DMS79 treated with DMSO at 0.1 percent for 48 hours (cell line): ENCODE results near the gene AQP10.
"Not testable (repeated sequence)": the region's sequence is repeated elsewhere in the genome, so short reads cannot be mapped to it uniquely, and the experiment has no call there.

Experiments
- DNase-seq: peaks from one replicate; lab custom pipeline; 2025; lab: John Stamatoyannopoulos, UW

Gene AQP10, protein sequence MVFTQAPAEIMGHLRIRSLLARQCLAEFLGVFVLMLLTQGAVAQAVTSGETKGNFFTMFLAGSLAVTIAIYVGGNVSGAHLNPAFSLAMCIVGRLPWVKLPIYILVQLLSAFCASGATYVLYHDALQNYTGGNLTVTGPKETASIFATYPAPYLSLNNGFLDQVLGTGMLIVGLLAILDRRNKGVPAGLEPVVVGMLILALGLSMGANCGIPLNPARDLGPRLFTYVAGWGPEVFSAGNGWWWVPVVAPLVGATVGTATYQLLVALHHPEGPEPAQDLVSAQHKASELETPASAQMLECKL

DNA sequence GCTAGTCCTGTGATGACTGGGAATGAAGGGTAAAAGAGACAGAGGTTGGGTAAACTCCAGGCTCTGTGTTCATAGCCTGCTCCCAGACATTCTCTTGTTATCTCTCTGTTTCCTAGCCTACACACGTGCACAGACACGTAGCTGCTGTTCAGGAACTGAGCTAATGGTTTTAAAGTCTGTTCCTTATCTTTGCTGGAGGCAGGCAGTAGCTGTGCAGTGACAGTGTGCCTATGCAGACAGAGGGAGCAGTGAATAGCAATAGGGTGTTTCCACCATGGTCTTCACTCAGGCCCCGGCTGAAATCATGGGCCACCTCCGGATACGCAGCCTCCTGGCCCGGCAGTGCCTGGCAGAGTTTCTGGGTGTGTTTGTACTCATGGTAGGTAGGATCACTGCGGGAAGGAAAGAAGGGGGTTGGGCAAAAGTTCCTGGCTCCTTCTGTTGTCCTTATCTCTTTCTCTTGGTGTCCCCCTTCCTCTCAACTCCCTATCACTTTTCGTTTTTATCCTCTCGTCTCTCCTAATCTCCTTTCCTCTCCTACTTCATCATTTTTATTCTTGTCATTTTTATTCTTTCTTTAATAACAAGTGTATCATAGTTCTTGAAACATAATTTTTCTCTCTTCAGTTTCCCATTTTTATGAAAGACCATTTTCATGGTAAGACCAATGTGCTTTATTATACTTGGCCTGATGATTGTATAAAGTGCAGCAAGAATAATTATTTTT is at the start of gene AQP10:
TSS of gene AQP10 (plus strand) at position 212 of the 727 bp plus-strand sequence. CDS start at position 275, 63 bp downstream.
- DNase-seq, result no peak

DNA sequence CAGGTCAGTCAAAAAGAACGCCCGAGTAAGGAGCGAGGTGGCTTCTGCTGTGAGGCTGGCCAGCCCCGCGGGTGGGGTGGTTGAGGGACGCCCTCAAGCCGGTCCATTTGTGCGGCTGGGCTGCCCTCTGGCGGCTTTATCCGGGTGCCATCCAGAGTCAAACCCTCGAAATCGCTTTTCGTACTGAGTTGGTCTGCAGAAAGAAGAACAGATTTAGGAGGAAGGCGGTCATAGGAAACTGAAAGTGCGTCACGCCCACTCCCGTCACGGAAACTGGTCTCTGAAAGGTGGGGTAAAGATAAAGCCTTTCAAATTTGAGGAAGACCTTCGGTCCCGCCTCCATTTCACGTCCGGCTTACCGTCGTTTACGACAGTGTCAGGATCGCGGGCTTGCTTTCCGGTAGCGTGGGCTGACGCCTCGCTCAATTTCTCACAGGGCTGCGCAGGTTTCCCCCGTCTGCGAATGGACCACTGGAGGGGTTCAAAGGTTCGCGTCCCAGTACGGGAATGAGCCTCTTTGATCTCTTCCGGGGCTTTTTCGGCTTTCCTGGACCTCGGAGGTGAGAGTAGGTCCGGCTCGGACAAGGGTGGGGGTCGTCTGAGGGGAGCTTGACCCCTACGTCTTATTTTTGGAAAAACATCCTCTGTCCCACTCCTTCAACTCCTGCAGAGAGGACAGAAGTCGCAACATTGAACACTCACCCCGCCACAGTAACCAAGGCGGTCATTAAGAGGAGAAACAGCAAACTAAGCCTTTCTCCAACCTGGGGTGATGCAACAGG is 48.5 kb upstream of the AQP10 start, which contains the start of gene HAX1:
TSS of gene HAX1 (plus strand) at position 413 of the 782 bp plus-strand sequence. CDS start at position 508, 95 bp downstream.
- peak; percentile 89 for DNase-seq

DNA sequence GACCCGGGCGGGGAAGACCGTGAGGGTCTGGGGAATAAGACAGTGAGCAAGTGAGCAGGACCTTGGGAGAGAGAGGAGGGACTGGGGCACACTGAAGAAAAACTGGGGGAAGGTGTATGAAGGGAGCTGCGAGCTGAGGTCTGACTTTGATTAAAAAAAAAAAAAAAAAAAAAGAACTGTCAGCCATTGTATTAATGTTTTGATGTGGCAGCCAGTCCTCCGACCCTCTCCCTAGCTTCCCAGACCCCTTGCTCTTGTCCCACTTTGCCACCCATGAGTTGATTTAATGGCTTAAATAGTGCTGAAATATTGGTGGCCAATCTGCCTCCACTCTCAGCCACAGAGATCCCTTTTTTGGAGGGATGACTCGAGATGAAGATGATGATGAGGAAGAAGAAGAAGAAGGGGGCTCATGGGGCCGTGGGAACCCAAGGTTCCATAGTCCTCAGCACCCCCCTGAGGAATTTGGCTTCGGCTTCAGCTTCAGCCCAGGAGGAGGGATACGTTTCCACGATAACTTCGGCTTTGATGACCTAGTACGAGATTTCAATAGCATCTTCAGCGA is 47.8 kb upstream of the AQP10 start:
- DNase-seq, result no peak

DNA sequence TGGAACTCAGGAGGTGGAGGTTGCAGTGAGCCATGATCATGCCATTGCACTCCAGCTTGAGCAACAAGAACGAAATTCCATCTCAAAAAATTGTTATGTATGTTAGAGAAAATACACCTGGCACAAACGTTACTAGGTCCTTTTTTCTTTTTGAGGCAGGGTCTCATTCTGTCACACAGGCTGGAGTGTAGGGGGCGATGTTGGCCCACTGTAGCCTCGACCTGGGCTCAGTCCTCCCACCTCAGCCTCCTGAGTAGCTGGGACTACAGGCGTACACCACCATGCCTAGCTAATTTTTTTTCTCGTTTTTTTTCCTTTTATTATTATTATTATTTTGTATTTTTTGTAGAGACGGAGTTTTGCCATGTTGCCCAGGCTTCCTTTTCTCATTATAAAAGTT is 44.1 kb upstream of the AQP10 start:
- no peak for DNase-seq

DNA sequence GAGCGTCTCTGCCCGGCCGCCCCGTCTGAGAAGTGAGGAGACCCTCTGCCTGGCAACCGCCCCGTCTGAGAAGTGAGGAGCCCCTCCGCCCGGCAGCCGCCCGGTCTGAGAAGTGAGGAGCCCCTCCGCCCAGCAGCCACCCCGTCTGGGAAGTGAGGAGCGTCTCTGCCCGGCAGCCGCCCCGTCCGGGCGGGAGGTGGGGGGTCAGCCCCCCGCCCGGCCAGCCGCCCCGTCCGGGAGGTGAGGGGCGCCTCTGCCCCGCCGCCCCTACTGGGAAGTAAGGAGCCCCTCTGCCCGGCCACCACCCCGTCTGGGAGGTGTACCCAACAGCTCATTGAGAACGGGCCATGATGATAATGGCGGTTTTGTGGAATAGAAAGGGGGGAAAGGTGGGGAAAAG is 33.3 kb upstream of the AQP10 start:
- DNase-seq, result not testable (repeated sequence)

DNA sequence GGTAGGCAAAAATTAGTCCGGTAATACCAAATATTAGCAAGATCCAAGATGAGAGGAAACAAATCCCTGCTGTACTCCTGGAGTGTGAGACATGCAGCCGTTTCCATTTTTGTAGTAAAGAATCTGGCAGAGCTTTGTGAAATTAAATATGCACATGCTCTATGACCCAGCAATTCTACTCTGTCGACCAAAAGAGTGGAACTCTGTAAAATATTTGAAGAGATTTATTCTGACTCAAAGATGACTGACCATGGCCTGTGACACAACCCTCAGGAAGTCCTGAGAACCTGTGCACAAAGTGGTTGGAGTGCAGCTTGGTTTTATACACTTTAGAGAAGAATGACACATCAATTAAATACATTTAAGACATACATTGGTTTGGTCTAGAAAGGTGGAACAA is 32.2 kb upstream of the AQP10 start:
- no peak for DNase-seq

DNA sequence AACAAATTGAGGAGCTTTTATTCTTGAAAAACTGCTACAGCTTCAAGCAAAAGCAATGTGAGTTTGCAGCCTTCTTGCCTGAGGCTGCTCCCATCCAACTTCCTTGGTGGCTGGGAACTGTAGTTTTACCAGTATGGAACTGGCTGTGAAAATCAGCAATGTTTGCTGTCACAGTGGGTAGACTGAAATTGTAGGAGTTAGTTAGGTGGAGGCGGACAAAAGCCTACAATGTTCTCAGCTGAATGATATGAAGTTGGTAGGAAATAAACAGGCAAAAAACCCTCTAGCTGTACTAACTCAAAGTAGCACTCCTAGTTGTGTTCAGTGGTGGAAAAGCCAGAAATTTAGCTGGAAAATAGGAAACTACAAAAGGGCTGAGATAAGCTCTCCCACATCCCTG is 30.0 kb upstream of the AQP10 start:
- DNase-seq, result no peak

DNA sequence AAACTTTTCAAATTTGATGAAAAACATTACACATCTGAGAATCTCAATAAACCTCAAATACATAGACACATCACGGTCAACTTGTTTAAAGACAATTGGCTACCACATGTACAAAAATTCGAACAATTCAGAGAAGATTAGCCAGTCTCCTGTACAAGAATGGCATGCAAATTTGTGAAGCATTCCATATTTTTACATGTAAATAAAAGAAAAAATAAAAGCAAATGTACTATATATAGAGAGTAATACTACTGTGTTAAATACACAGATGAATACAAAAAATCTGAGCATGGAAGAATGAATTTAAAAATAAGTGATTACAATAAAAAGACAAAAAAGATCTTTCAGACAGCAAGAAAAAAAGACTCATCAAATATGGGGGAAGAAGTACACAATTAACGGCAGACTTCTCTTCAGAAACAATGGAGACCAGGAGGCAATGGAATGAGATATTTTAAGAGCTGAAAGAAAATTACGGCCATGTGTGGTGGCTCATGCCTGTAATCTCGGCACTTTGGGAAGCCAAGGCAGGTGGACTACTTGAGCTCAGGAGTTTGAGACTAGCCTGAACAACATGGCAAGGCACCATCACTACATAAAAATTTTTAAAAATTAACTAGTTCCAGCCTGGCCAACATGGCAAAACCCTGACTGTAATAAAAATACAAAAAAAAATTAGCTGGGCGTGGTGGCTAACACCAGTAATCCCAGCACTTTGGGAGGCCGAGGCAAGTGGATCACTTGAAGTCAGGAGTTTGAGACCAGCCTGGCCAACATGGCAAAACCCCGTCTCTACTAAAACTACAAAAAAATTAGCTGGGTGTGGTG is 25.3 kb upstream of the AQP10 start:
- peak; percentile 7 for DNase-seq

DNA sequence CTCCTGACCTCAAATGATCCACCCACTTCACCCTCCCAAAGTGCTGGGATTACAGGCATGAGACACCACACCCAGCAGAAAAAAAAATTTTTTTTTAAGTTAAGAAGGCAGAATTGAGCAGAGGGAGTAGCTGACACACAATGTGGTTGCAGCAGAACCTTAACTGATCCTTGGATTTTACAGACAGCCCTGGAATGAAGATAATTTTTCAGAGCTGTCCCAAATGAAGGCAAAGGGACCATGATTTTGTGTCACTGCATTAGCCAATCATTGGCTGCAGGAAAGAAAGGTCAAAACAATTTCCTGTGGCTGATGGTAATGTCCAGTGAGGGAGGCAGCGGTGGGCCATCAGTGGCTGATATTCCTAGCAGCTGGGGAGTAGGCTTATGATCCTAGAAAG is 19.3 kb upstream of the AQP10 start:
- no peak for DNase-seq

DNA sequence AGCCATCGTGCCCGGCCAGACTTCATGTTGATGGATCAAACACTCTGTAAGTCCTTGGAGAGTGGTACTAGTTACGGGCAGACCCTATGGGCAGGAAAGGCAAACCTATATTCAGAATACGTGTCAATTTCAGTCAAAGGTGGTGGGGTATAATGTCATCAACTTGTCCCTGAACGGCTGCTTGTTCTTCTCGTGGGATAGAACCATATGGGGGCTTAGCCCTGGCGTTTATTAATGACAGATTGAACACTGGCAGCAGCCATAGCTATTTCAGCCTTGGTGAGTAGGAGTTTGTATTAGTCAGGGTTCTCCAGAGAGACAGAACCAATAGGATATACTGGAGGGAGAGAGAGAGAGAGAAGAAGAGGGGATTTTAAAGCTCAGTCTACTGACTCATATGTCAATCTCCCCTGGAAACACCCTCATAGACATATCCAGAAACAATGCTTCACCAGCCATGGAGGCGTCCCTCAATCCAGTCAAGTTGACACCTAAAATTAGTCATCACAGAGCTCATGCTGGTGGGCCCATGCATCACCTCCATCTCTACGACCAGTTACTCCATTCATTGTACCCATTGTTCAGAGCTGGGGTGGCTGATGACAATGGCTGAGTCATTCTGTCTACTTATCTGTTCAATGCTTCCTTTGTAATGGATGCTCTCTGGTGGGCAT is 16.1 kb upstream of the AQP10 start:
- DNase-seq, result no peak

DNA sequence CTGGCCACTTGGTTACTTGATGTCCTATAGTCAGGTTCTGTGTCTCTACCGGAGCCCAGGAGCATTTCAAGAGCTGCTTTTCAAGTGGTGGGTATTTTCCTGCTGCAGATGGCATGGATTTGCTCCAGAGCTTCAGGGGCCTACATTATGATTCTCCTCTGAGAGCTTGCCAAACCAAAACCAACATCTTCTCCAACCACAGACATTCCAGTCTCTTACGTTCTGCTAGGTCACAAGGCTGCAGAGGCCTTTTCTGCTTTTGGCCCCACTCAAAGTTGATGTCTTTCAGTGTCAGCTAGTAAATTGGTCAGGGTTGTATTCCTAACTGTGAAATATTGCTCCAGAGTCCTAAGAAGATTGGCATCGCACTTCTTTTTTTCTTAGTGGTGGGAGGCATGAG is 14.7 kb upstream of the AQP10 start:
- no peak for DNase-seq

DNA sequence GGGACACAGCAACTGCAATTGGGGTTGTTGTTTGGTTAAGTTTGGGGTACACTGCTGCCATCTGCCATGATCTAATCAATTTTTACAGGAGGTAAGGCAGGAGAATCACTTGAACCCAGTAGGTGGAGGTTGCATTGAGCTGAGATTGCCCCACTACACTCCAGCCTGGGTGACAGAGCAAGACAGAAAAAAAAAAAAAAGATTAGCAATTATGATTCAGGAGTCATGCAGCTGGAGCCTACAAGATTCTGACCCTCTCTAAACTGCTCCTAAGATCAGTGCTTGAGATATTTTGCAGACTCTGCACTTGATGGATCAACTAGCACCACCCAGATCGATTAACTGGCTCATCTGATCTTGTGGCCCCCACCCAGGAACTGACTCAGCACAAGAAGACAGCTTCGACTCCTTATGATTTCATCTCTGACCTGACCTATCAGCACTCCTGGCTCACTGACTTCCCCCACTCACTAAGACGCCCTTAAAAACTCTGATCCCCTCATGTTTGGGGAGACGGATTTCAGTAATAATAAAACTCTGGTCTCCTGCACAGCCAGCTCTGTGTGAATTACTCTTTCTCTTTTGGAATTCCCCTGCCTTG is 13.1 kb upstream of the AQP10 start:
- DNase-seq, result not testable (repeated sequence)

DNA sequence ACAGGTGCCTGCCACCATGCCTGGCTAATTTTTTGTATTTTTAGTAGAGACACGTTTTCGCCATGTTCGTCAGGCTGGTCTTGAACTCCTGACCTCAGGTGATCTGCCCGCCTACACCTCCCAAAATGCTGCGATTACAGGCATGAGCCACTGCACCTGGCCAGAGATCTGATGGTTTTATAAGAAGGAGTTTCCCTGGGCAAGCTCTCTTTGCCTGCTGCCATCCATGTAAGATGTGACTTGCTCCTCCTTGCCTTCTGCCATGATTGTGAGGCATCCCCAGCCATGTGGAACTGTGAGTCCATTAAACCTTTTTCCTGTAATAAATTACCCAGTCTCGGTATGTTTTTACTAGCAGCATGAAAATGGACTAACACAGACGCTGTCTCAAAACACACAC is 11.8 kb upstream of the AQP10 start:
- DNase-seq, result not testable (repeated sequence)

DNA sequence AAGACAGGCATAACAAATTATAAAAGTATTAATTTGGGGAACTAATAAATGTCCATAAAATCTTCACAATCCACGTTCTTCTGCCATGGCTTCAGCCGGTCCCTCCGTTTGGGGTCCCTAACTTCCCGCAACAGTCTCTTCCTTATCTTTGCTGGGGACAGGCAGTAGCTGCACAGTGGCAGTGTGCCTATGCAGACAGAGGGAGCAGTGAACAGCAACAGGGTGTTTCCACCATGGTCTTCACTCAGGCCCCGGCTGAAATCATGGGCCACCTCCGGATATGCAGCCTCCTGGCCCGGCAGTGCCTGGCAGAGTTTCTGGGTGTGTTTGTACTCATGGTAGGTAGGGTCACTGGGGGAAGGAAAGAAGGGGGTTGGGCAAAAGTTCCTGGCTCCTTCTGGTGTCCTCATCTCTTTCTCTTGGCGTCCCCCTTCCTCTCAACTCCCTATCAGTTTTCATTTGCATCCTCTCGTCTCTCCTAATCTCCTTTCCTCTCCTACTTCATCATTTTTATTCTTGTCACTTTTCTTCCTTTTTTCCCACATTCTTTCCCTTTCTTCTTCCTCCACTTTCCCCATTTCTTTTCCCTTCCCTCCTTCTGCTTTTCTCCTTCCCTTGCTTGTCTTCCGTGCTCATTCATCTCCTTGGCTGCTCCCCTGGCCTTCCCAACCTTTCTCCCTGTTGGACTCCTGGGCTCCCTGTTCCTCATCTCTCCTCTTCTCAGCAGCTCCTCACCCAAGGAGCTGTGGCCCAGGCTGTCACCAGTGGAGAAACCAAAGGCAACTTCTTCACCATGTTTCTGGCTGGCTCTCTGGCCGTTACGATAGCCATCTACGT is 8.4 kb upstream of the AQP10 start:
- DNase-seq, result not testable (repeated sequence)

DNA sequence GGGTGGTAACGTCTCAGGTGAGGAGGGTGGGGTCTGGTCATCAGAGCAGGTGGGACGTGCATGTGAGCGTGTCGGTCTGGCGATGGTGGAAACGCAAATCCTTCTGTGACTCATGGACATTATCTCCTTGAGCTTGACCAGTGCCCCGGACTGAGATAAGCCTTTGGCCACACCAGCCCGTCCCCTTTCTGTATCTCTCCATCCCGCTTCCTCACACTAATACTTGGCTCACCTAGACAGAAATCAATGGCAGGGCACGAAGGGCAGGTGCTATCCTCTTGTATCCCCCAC is 7.9 kb upstream of the AQP10 start:
- no peak for DNase-seq

DNA sequence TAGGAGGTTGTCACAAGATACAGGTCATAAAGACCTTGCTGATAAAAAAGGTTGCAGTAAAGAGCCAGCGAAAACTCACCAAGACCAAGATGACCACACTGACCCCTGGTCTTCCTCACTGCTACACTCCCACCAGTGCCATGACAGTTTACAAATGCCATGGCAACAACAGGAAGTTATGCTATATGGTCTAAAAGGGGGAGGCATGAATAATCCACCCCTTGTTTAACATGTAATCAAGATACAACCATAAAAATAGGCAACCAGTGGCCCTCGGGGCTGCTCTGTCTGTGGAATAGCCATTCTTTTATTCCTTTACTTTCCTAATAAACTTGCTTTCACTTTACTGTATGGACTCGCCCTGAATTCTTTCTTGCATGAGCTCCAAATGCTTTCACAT is 6.7 kb upstream of the AQP10 start:
- not testable (repeated sequence) for DNase-seq

DNA sequence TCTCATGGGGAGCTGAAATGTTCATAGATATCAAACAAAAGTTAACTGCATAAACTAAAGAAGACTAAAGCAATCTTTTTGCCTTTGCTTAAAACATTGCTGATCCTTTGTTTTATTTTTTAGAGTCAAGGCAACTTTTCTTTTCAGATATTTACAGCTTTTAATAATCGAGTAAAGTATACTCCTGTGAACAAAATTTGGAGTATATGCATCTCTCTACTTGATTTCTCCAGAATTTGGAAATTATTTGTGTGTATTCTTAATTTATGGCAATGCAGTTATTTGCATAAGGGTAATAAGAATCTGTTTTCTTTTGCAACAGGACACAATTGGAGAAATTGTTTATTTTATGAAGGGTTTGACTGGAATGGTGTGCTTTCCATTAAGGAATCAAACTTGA is 4.2 kb upstream of the AQP10 start:
- no peak for DNase-seq

DNA sequence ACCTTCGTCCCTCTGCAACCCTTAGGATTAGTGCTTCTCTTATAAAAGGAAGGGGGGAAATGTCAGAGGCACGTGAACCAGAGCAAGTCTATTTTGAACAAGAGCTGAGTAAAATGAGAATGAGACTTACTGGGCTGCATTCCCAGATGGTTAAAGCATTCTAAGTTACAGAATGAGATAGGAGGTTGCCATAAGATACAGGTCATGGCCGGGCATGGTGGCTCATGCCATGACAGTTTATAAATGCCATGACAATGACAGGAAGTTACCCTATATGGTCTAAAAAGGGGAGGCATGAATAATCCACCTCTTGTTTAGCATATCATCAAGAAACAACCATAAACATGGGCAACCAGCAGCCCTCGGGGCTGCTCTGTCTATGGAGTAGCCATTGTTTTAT is 2.5 kb upstream of the AQP10 start:
- no peak for DNase-seq

DNA sequence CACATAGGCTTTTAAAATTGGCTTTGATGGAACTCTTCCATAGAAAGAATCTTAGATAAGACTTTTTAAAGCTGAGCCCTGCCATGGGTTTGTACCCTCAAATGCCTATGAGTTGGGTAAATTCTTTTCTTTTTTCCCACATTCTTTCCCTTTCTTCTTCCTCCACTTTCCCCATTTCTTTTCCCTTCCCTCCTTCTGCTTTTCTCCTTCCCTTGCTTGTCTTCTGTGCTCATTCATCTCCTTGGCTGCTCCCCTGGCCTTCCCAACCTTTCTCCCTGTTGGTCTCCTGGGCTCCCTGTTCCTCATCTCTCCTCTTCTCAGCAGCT is 679 bp downstream of the AQP10 start:
- not testable (repeated sequence) for DNase-seq

DNA sequence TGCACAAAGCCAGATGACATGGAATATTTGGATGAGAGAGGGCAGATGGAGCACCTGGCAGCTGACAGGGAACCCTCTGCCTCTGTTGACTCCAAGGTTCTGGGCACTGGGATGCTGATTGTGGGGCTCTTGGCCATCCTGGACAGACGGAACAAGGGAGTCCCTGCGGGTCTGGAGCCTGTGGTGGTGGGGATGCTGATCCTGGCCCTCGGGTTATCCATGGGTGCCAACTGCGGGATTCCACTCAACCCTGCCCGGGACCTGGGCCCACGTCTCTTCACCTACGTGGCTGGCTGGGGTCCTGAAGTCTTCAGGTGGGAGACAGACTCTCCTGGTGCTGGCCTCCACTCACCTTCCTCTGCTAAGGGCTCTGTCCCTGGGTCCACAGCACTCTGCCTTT is 2.6 kb downstream of the AQP10 start:
- DNase-seq, result no peak
